Tibial nerve (tissue), 4 donors: ENCODE measurements around the gene ACOT11. TPM values are rescaled to one million over a fixed set of nuclear protein-coding genes. Genes with fewer than 3 reads are reported as not detected.

Experiments
- DNase-seq, 2 donors: peaks; one replicate each; pipeline ENCODE4 v3.0.0-alpha.2; 2019; ENCODE audit warnings: low spot score in 2 of 2
- H3K27ac ChIP-seq, 4 donors: fragments of 200-600 bp; sonication (generic) in 3 of 4; one replicate each; pipeline ENCODE4 v1.5.1; 2017 to 2019; ENCODE audit warnings: mild to moderate bottlenecking in 1 of 4
- H3K27me3 ChIP-seq, 2 donors: fragments of 200-600 bp; sonication (generic) in 1 of 2; one replicate each; pipeline versions ENCODE4 v1.5.1 to v1.6.0; 2017 to 2019
- H3K36me3 ChIP-seq, 3 donors: fragments of 200-600 bp; sonication (generic); one replicate each; pipeline ENCODE4 v1.5.1; 2018 to 2019
- H3K4me1 ChIP-seq, 4 donors: fragments of 200-600 bp; sonication (generic) in 3 of 4; one replicate each; pipeline ENCODE4 v1.5.1; 2017 to 2019
- H3K4me3 ChIP-seq, 4 donors: fragments of 200-600 bp; sonication (generic) in 3 of 4; one replicate each; pipeline ENCODE4 v1.5.1; 2017 to 2019; ENCODE audit warnings: mild to moderate bottlenecking in 1 of 4, moderate library complexity in 1 of 4
- H3K9me3 ChIP-seq, 4 donors: fragments of 200-600 bp; sonication (generic) in 3 of 4; one replicate each; pipeline ENCODE4 v1.5.1; 2017 to 2019
- EP300 ChIP-seq, 2 donors: sonication (generic); formaldehyde crosslinking; IDR thresholded peaks; one replicate each; pipeline ENCODE4 v1.6.1; 2017; ENCODE audit warnings: antibody characterized with exemption in 2 of 2, mild to moderate bottlenecking in 1 of 2
- POLR2A ChIP-seq, 2 donors: fragments of 450-650 bp; IDR thresholded peaks; one replicate each; pipeline ENCODE4 v1.6.1; 2017; ENCODE audit warnings: antibody characterized with exemption in 2 of 2, mild to moderate bottlenecking in 2 of 2, moderate library complexity in 2 of 2
- WGBS, 2 donors: methylation state at CpG; one replicate each; pipeline ENCODE4 v1.1.5; 2018; 5-methylcytosine and 5-hydroxymethylcytosine counted together
- total RNA-seq, 4 donors: library from RNA; depleted of rRNA; stranded (reverse); fragments of >200 nt; gene quantifications; one replicate each; pipeline ENCODE4 v1.1.0, GENCODE V29; 2016
- TF ChIP-seq, protein P1 (sequence below), 5 experiments: fragments of 200-600 bp in 3 of 5; fragments of 450-650 bp in 2 of 5; sonication (generic) in 3 of 5; IDR thresholded peaks; one replicate each; pipeline ENCODE4 v1.5.1; 2016 to 2019; ENCODE audit warnings: antibody characterized with exemption in 5 of 5, mild to moderate bottlenecking in 3 of 5, moderate library complexity in 2 of 5

ACOT11 gene
- total RNA-seq, 4 donors from 2014 or later: 7.5 to 13.8 (median 10.2) TPM

DNA sequence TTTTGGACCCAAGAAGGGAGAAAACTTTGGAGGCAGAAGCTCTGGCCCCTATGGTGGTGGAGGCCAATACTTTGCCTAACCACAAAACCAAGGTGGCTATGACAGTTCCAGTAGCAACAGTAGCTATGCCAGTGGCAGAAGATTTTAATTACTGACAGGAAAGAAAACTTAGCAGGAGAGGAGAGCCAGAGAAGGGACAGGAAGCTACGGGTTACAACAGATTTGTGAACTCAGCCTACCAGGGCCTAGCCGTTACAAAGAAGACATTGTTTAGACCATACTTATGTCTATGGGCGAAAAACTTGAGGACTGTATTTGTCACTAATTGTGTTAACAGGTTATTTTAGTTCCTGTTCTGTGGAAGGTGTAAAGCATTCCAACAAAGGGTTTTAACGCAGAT lies 10.4 kb upstream of the ACOT11 start:
- no peak overlapping the region for H3K4me3 ChIP-seq
- 30 to 46% methylated on average over 4 of the region's 4 CpGs for WGBS, 2 donors
- H3K27ac ChIP-seq: no peak overlapping the region
- TF ChIP-seq POLR2A (IDR thresholded peaks at IDR 0.05): no peak
- TF ChIP-seq, protein P1, sequence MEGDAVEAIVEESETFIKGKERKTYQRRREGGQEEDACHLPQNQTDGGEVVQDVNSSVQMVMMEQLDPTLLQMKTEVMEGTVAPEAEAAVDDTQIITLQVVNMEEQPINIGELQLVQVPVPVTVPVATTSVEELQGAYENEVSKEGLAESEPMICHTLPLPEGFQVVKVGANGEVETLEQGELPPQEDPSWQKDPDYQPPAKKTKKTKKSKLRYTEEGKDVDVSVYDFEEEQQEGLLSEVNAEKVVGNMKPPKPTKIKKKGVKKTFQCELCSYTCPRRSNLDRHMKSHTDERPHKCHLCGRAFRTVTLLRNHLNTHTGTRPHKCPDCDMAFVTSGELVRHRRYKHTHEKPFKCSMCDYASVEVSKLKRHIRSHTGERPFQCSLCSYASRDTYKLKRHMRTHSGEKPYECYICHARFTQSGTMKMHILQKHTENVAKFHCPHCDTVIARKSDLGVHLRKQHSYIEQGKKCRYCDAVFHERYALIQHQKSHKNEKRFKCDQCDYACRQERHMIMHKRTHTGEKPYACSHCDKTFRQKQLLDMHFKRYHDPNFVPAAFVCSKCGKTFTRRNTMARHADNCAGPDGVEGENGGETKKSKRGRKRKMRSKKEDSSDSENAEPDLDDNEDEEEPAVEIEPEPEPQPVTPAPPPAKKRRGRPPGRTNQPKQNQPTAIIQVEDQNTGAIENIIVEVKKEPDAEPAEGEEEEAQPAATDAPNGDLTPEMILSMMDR (IDR thresholded peaks at IDR 0.05): no peak
- TF ChIP-seq EP300 (IDR thresholded peaks at IDR 0.05): no peak
- no peaks in the 10 kb centered on the region for H3K36me3 ChIP-seq
- H3K9me3 ChIP-seq: no peaks in the 10 kb centered on the region
- no peaks in the 10 kb centered on the region for H3K27me3 ChIP-seq
- peaks cover 0 to 13% (median under 1%) of the 10 kb centered on the region in 4 donors for H3K4me1 ChIP-seq
- no peak for DNase-seq

DNA sequence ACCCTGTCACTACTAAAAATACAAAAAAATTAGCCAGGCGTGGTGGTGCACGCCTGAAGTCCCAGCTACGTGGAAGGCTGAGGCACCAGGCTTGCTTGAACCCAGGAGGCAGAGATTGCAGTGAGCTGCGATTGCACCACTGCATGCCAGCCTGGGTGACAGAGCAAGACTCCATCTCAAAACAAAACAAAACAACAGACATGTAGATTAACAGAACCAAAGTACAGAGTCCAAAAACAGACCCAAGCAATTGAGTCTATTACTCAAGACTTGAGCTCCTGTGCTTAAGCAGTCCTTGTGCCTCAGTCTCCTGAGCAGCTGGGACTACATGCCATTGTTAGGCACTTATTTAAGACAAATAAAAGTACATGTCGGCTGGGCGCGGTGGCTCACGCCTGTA lies 9.5 kb upstream of the ACOT11 start:
- Histone ChIP-seq H3K27ac (no peak overlapping the region), H3K4me3 (no peak overlapping the region), H3K27me3 (no peaks in the 10 kb centered on the region), H3K36me3 (no peaks in the 10 kb centered on the region), H3K9me3 (no peaks in the 10 kb centered on the region), H3K4me1 (peaks cover 0 to 21% (median 2%) of the 10 kb centered on the region in 4 donors)
- 91 to 96% methylated on average over 8 of the region's 8 CpGs for WGBS, 2 donors
- no peak for DNase-seq
- TF ChIP-seq POLR2A (IDR thresholded peaks at IDR 0.05) (no peak), EP300 (IDR thresholded peaks at IDR 0.05) (no peak)
- TF ChIP-seq, protein P1 (IDR thresholded peaks at IDR 0.05): no peak

DNA sequence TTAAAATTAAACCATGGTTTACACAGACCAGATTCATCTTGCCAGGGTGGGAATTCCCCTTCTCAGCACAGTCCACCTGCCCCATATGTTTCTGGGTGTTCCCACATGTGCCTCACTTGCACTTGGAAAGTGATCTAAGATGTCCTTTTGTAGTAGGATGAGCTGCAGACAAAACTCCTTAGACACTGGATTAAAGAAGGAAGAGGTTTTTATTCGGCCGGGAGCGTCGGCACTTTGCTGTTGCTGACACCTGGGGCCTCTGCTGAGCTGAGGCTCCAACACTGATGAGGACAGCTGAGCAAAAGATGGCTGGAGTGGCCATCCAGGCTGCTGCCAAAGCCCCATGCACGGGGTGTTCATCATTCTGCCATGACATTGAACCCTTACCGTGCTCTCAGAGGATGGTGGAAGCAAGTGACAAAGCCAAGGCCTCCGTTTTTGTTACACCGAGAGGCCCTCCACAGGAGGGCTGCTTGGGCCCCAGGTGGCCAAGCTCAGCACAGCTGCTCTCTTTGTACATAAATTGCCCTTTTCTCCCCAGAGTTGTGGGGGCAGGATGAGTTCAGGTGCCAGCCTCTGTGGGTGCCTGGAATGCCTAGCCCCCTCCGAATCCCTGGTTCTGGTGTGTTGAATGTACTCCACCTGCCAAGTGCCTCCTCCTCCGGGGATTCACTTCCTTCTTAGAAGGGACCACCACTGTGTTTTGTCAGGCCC lies 7.3 kb upstream of the ACOT11 start:
- no peaks in the 10 kb centered on the region for H3K9me3 ChIP-seq
- H3K36me3 ChIP-seq: no peaks in the 10 kb centered on the region
- TF ChIP-seq POLR2A (IDR thresholded peaks at IDR 0.05): no peak
- TF ChIP-seq EP300 (IDR thresholded peaks at IDR 0.05): no peak
- TF ChIP-seq, protein P1 (IDR thresholded peaks at IDR 0.05): no peak
- peaks cover 0 to 21% (median 2%) of the 10 kb centered on the region in 4 donors for H3K4me1 ChIP-seq
- WGBS, 2 donors: 86 to 92% methylated on average over 10 of the region's 10 CpGs
- no peak for DNase-seq
- H3K27me3 ChIP-seq: no peaks in the 10 kb centered on the region
- no peak overlapping the region for H3K27ac ChIP-seq
- H3K4me3 ChIP-seq: no peak overlapping the region

DNA sequence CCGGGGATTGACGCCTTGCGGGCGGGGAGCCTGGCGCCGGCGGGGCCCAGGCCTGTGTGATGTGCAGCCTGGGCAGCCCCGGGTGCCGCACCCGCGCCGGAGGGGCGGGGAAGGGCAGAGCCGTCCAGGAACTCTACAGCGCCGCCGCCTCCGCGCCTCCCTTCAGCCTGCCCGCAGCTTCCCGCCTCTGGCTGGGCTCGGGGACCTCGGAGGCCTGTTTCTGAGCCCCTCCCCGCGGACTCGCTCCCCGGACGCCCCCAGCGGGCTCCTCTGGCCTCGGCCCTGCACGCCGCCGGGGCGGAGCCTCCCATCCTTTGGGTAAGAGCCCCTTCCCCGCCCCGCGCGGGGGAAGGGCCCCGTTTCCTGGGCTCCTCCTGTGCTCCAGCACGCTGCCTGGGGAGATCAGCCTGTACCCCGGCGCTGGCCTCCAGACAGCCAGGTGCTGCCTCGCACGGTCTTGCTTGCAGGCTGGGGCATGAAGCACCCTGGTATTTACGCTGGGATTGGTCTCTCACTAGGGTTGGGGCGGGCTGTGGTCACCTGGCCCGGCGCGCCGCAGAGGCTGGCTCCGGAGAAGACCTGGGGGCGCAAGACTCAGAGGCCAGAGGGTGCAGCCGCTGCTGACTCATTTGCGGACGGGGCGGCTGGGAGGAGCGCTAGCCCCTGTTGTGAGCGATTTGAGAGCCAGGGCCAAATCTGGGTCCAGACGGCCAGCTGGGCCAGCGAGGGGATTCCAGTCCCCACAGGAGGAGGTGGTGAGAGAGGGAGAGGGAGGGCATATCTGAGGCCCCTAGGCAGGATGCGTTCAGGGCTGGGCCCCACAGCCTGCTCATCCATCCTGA lies 5.7 kb upstream of the ACOT11 start:
- Histone ChIP-seq H3K27me3 (no peaks in the 10 kb centered on the region), H3K27ac (peak overlapping the region; percentile 13 to 85 (median 74)), H3K4me3 (peak overlapping the region; percentile 29 to 74 (median 55)), H3K36me3 (no peaks in the 10 kb centered on the region), H3K9me3 (no peaks in the 10 kb centered on the region), H3K4me1 (peaks cover 0 to 23% (median 2%) of the 10 kb centered on the region in 4 donors)
- WGBS, 2 donors: 2 to 3% methylated on average over 33 to 46 of the region's 61 CpGs
- no peak for TF ChIP-seq POLR2A (IDR thresholded peaks at IDR 0.05)
- TF ChIP-seq, protein P1 (IDR thresholded peaks at IDR 0.05): peak in 4 of 5 experiments; percentile 7 to 23 (median 11)
- no peak for DNase-seq
